Lower lobe of right lung (tissue), 2 donors: ENCODE measurements around the gene TRABD2A. TPM values are rescaled to one million over a fixed set of nuclear protein-coding genes. Genes with fewer than 3 reads are reported as not detected.

Experiments
- ATAC-seq, 2 donors: fragments of 200-7000 bp; cut with Tn5 transposase; one replicate each; pipeline ENCODE4 v1.9.1; 2020 to 2022; ENCODE audit warnings: mild to moderate bottlenecking in 2 of 2, moderate library complexity in 2 of 2
- DNase-seq: peaks from one replicate; pipeline ENCODE4 v3.0.0-alpha.2; 2020
- H3K27ac ChIP-seq: fragments of 200-600 bp; one replicate; pipeline ENCODE4 v1.8.0; 2022
- H3K27me3 ChIP-seq: fragments of 200-600 bp; one replicate; pipeline ENCODE4 v1.8.0; 2022; ENCODE audit warnings: low read depth
- H3K36me3 ChIP-seq: fragments of 200-600 bp; one replicate; pipeline ENCODE4 v1.8.0; 2022; ENCODE audit warnings: mild to moderate bottlenecking
- H3K4me1 ChIP-seq: fragments of 200-600 bp; one replicate; pipeline ENCODE4 v1.8.0; 2022
- H3K4me3 ChIP-seq: fragments of 200-600 bp; one replicate; pipeline ENCODE4 v1.8.0; 2022; ENCODE audit warnings: mild to moderate bottlenecking
- H3K9me3 ChIP-seq: fragments of 200-600 bp; one replicate; pipeline ENCODE4 v1.8.0; 2022
- intact Hi-C: fragments of 100-400 bp; cut with DNase I; formaldehyde crosslinking; loops from one replicate; pipeline ENCODE4 v1.11.0; 2022
- total RNA-seq: library from RNA; stranded (reverse); fragmentation: NEBNext Ultra II Directional; extraction: Animal tissue kit (Norgen Biotek cat#: 25700); gene quantifications from one replicate; pipeline ENCODE4 v1.2.1, GENCODE V29; 2021
- TF ChIP-seq, protein P1 (sequence below): fragments of 200-600 bp; IDR thresholded peaks from one replicate; pipeline ENCODE4 v1.8.0; 2022; ENCODE audit warnings: antibody characterized with exemption, mild to moderate bottlenecking
- donor health status: DM: no; HTN: yes; CAD: no; lungs with severe emphysema.

TRABD2A gene
- total RNA-seq, 1 donor from 2014 or later, result 5.4 TPM

DNA sequence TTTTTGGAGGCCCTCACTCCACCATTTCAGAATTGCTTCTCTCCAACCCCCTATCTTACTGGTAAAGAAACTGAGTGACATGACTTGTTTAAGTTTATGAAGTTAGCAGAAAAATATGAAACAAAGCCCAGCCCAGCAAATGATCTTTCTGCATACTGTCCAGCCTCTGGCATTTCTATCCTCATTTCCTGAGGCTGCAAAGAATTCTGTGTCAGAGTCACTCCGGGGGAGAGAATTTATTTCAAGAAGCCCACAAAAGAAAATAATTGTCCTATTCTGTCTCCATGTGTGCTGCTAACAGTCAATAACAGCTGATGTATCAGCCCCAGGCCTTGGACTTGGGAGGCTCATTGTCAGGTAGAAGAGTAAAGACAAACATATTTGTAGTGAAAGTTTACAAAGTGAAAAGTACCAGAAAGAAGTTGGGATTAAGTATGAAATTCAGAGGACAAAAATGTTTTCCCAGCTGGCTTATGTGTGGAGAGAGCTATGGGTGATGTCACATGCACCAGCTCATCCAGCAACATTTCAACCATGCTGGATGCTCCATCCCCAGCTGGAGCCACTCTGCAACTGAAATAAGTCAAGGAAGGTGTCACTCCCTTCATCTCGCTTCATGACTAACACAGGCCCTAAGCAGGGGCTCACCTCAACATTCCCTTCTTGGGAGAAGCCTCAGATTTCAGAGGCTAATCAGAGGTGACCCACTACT is 42.3 kb downstream of the TRABD2A start:
- Histone ChIP-seq H3K27ac (no peak overlapping the region), H3K4me3 (no peak overlapping the region), H3K36me3 (no peaks in the 10 kb centered on the region), H3K27me3 (no peaks in the 10 kb centered on the region), H3K4me1 (no peaks in the 10 kb centered on the region), H3K9me3 (peaks cover 8% of the 10 kb centered on the region)
- ATAC-seq (no peak), DNase-seq (no peak)
- TF ChIP-seq, protein P1, sequence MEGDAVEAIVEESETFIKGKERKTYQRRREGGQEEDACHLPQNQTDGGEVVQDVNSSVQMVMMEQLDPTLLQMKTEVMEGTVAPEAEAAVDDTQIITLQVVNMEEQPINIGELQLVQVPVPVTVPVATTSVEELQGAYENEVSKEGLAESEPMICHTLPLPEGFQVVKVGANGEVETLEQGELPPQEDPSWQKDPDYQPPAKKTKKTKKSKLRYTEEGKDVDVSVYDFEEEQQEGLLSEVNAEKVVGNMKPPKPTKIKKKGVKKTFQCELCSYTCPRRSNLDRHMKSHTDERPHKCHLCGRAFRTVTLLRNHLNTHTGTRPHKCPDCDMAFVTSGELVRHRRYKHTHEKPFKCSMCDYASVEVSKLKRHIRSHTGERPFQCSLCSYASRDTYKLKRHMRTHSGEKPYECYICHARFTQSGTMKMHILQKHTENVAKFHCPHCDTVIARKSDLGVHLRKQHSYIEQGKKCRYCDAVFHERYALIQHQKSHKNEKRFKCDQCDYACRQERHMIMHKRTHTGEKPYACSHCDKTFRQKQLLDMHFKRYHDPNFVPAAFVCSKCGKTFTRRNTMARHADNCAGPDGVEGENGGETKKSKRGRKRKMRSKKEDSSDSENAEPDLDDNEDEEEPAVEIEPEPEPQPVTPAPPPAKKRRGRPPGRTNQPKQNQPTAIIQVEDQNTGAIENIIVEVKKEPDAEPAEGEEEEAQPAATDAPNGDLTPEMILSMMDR, result no peak
- intact Hi-C loops, result no loop called here

DNA sequence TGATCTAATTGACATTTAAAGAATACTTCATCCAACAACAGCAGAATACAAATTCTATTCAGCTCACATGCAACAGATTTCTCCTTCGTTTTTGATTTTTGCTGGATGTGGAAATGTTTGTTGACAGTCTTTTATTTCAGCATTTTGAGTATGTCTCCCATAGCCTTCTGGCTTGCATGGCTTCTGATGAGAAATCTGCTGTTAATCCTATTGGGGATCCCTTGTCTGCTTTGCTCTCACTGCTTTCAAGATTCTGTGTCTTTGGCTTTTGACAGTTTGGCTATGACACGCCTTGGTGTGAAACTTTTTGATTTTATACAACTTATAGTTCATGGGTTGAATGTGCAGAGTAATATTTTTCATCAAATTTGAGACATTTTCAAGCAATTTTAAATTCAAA is 44.7 kb downstream of the TRABD2A start:
- intact Hi-C loops, result no loop called here
- H3K9me3 ChIP-seq, result peaks cover 8% of the 10 kb centered on the region
- peaks cover 8% of the 10 kb centered on the region for H3K4me1 ChIP-seq
- TF ChIP-seq, protein P1, result no peak
- no peak overlapping the region for H3K27ac ChIP-seq
- no peaks in the 10 kb centered on the region for H3K27me3 ChIP-seq
- H3K4me3 ChIP-seq, result no peak overlapping the region
- no peak for DNase-seq
- ATAC-seq, result no peak
- no peaks in the 10 kb centered on the region for H3K36me3 ChIP-seq

DNA sequence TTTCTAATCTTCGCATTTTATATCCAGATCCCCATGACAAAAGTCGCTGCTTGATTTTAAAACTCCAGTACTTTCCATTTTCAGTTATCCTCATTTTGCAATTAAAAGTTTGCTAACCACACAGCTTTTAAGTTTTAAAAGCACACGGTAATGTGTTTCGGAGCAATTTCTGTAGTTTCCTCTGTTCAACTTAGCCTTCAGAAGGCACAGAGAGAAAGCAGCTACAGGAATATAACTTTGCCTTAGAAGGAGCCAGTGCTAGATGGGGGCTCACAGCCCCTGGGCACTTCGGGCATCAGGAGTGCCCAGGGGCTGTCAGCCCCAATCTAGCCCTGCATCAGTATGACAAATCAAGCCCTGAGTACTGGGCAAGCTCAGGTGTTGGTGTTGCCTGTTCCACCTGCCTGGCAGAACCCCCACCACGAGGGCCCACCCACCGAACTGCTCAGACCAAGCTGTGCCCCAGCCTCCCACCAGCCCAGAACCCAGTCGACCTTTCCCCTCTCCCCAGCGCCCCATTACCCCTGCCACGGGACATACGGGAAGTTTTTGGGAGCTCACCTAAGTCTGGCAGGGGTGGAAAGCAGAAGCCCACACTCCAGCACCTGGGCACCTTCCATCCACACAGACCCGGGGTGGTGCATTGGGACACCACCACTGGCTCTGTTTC is 47.3 kb downstream of the TRABD2A start:
- ATAC-seq, result no peak
- peaks cover 8% of the 10 kb centered on the region for H3K9me3 ChIP-seq
- intact Hi-C loops, result no loop called here
- TF ChIP-seq, protein P1, result no peak
- H3K4me3 ChIP-seq, result no peak overlapping the region
- peak overlapping the region; percentile 41 for H3K27ac ChIP-seq
- H3K27me3 ChIP-seq, result no peaks in the 10 kb centered on the region
- no peaks in the 10 kb centered on the region for H3K36me3 ChIP-seq
- no peak for DNase-seq
- H3K4me1 ChIP-seq, result peaks cover 8% of the 10 kb centered on the region

DNA sequence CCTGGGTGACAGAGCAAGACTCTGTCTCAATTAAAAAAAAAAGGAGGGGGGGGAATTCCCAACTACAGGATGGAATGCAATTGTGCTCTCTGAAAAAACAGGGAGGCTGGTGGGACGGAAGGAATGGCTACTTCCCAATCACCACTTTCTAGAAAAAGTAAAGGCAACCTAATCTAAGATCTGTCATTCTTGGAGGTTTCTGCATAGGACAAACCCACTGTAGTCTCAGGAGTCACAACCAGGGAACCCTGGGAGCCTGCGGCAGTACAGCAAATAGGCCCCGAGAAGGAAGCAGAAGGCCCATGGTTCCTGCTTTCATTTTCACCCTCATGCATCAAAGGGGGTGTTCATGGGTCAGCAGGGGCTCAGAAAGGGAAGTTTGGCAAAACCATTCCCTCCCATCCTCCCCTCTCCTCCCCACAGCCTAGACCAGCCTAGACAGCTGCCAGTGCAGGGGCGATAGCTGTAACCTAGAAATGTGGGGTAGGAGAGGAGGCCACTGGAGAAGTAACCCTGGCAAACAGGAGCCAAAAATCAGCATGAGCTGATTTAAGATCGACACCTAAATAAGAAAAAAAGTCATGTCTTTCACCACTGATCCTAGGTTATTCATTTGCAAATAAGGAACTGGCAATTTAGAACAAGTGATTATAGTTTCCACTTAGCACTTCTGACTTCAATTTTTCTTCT is 48.0 kb downstream of the TRABD2A start:
- DNase-seq (peak; percentile 53), ATAC-seq (peak; percentile 65 to 69)
- no peaks in the 10 kb centered on the region for H3K36me3 ChIP-seq
- peaks cover 8% of the 10 kb centered on the region for H3K9me3 ChIP-seq
- no peaks in the 10 kb centered on the region for H3K27me3 ChIP-seq
- intact Hi-C loops, result no loop called here
- TF ChIP-seq, protein P1, result no peak
- H3K4me3 ChIP-seq, result no peak overlapping the region
- H3K27ac ChIP-seq, result peak overlapping the region; percentile 41
- peaks cover 8% of the 10 kb centered on the region for H3K4me1 ChIP-seq

DNA sequence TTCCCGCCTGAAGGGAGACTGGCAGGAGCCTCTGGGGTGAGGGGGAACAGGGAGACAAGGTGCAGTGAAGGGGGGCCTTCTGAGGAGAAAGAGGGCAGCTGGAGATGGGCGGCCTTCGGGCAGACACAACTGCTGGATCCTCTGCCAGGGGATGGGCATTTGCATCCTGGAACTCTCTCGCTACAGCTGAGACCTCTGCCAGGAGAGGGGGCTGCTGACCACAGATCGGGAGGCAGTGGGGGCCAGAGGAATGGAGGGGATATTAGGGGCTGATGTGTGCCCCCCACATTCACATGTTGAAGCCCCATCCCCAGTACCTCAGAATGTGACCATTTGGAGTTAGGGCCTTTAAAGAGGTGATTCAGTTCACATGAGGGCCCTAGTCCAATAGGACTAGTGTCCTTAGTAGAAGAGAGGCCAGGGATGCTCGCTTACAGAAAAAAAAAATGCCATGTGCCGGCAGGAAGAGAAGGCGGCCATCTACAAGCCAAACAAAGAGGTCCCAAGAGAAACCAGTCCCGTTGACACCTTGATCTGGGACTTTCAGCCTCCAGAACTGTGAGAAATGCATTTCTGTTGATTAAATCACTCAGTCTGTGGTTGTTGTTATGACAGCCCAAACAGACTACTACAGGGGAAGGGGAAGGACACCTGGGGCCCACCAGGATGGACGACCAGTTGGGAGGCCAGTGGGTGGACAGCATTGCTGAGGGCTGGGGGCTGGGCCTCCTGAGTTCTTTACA is 50.0 kb downstream of the TRABD2A start:
- DNase-seq, result no peak
- H3K27me3 ChIP-seq, result no peaks in the 10 kb centered on the region
- TF ChIP-seq, protein P1, result no peak
- no peak for ATAC-seq
- H3K9me3 ChIP-seq, result no peaks in the 10 kb centered on the region
- intact Hi-C loops, result no loop called here
- H3K4me3 ChIP-seq, result no peak overlapping the region
- H3K4me1 ChIP-seq, result peaks cover 8% of the 10 kb centered on the region
- no peak overlapping the region for H3K27ac ChIP-seq
- H3K36me3 ChIP-seq, result no peaks in the 10 kb centered on the region
